OCI-LY1 (cell line): Measurements from ENCODE around the gene DHRSX.

Source experiments
- H2AFZ ChIP-seq: fragments of 200-600 bp; sonication (generic), shearing (Covaris generic); 2 replicates; pipeline ENCODE4 v1.6.0; 2014; ENCODE audit warnings: antibody characterized with exemption, mild to moderate bottlenecking, low read length
- H3F3A ChIP-seq: fragments of 200-600 bp; sonication (generic), shearing (Covaris generic); 2 replicates; pipeline ENCODE4 v1.6.0; 2014; ENCODE audit warnings: mild to moderate bottlenecking, antibody characterized with exemption, low read length, moderate library complexity; ENCODE audit not compliant: insufficient read depth
- H3K27ac ChIP-seq: fragments of 200-600 bp; sonication (generic); 2 replicates; pipeline ENCODE4 v1.5.1; 2014; ENCODE audit warnings: low read length, mixed run types, mild to moderate bottlenecking, low read depth; ENCODE audit not compliant: poor library complexity, severe bottlenecking
- H3K27me3 ChIP-seq: fragments of 200-600 bp; sonication (generic); 2 replicates; pipeline ENCODE4 v1.6.0; 2014; ENCODE audit warnings: antibody characterized with exemption, mild to moderate bottlenecking, low read length, moderate library complexity; ENCODE audit not compliant: insufficient read depth
- H3K36me3 ChIP-seq: fragments of 200-600 bp; sonication (generic); 2 replicates; pipeline ENCODE4 v1.6.1; 2014; ENCODE audit warnings: mild to moderate bottlenecking, antibody characterized with exemption, low read length, moderate library complexity, mixed read lengths; ENCODE audit not compliant: insufficient read depth
- H3K4me1 ChIP-seq: fragments of 200-600 bp; sonication (generic); 2 replicates; pipeline ENCODE4 v1.5.1; 2014; ENCODE audit warnings: mild to moderate bottlenecking, low read length, moderate library complexity; ENCODE audit not compliant: insufficient read depth, severe bottlenecking
- H3K4me2 ChIP-seq: fragments of 200-600 bp; sonication (generic), shearing (Covaris generic); 2 replicates; pipeline ENCODE4 v1.6.1; 2014; ENCODE audit warnings: low read length
- H3K4me3 ChIP-seq: fragments of 200-600 bp; sonication (generic); 2 replicates; pipeline ENCODE4 v1.5.1; 2014; ENCODE audit warnings: low read length, low read depth, mild to moderate bottlenecking, mixed read lengths; ENCODE audit not compliant: poor library complexity, severe bottlenecking
- H3K79me2 ChIP-seq: fragments of 200-600 bp; shearing (Covaris generic); 2 replicates; pipeline ENCODE4 v1.6.1; 2016; ENCODE audit warnings: mixed run types, low read length, mixed read lengths; ENCODE audit not compliant: insufficient read depth
- H3K9ac ChIP-seq: fragments of 200-600 bp; sonication (generic), shearing (Covaris generic); 2 replicates; pipeline ENCODE4 v1.6.1; 2014; ENCODE audit warnings: mild to moderate bottlenecking, low read length, mixed read lengths
- H3K9me2 ChIP-seq: fragments of 200-600 bp; sonication (generic), shearing (Covaris generic); 2 replicates; pipeline ENCODE4 v1.6.1; 2014; ENCODE audit warnings: low read depth, mild to moderate bottlenecking, low read length, mixed read lengths
- H3K9me3 ChIP-seq: fragments of 200-600 bp; shearing (Covaris generic); 2 replicates; pipeline ENCODE4 v1.6.1; 2014; ENCODE audit warnings: low read length, mixed read lengths
- H4K20me1 ChIP-seq: fragments of 200-600 bp; sonication (generic), shearing (Covaris generic); 2 replicates; pipeline ENCODE4 v1.6.0; 2016; ENCODE audit warnings: mild to moderate bottlenecking, low read length; ENCODE audit not compliant: insufficient read depth
- EZH2 ChIP-seq: fragments of 200-600 bp; sonication (generic), shearing (Covaris generic); IDR thresholded peaks from 2 replicates; pipeline ENCODE4 v1.8.0; 2017; ENCODE audit warnings: borderline replicate concordance, mixed run types, mild to moderate bottlenecking, antibody characterized with exemption, low read length, moderate library complexity, mixed read lengths
- TF ChIP-seq, protein P1 (sequence below): fragments of 200-600 bp; sonication (generic), shearing (Covaris generic); IDR thresholded peaks from 2 replicates; pipeline ENCODE4 v1.5.1; 2017; ENCODE audit warnings: mild to moderate bottlenecking, antibody characterized with exemption, low read length, moderate library complexity, mixed read lengths

DHRSX gene

DNA sequence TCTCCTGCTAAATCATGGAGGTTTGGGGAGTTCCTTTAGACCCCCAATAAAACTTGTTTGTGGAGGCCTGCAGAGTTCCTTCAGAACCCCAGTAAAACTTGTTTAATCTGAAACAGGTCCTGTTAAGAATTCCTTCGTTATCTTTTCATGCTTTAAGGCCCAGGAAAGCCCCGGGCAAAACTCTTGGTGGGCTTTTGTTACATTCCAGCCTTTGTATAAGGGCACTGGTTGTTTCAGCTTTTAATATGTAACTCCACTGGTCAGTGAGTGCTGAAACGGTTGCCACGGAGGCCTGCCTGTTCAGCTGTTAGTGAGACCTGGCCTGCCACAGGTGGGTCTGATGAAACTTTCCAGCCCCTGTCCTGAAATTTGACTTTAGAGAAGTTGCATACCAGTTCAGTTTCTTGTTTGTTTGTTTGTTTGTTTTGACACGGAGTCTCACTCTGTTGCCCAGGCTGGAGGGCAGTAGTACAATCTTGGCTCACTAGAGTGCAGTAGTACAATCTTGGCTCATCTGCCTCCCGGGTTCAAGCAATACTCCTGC is 12.4 kb upstream of the DHRSX start:
- Histone ChIP-seq H4K20me1 (no peaks in the 10 kb centered on the region), H3K4me2 (peak overlapping the region; percentile 71; the same call in 1 of the 2 replicates)

DNA sequence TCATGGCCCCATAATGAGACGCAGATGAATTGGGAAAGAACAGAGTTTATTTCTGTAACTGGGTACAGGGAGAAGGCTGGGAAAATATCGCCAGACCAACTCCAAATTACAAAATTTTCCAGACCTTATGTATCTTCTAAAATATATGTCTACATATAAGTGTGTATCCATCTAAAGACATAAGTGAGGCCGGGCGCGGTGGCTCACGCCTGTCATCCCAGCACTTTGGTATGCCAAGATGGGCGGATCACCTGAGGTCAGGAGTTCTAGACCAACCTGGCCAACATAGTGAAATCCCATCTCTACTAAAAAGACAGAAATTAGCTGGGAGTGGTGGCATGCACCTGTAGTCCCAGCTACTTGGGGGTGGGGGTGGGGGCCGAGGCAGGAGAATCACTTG is 11.7 kb upstream of the DHRSX start:
- Histone ChIP-seq H3K4me1 (peaks cover 68% of the 10 kb centered on the region), H3K27ac (peak overlapping the region; percentile 100), H3K36me3 (no peaks in the 10 kb centered on the region), H4K20me1 (no peaks in the 10 kb centered on the region), H3K4me2 (no peak overlapping the region; the same call in 1 of the 2 replicates), H3K9me2 (no peaks in the 10 kb centered on the region), H3K4me3 (no peak overlapping the region), H2AFZ (no peak overlapping the region), H3K9me3 (no peaks in the 10 kb centered on the region), H3K79me2 (no peaks in the 10 kb centered on the region), H3F3A (peaks cover 9% of the 10 kb centered on the region), H3K27me3 (no peaks in the 10 kb centered on the region), H3K9ac (peak overlapping the region; percentile 68; the same call in 1 of the 2 replicates)
- TF ChIP-seq EZH2: no peak
- TF ChIP-seq, protein P1, sequence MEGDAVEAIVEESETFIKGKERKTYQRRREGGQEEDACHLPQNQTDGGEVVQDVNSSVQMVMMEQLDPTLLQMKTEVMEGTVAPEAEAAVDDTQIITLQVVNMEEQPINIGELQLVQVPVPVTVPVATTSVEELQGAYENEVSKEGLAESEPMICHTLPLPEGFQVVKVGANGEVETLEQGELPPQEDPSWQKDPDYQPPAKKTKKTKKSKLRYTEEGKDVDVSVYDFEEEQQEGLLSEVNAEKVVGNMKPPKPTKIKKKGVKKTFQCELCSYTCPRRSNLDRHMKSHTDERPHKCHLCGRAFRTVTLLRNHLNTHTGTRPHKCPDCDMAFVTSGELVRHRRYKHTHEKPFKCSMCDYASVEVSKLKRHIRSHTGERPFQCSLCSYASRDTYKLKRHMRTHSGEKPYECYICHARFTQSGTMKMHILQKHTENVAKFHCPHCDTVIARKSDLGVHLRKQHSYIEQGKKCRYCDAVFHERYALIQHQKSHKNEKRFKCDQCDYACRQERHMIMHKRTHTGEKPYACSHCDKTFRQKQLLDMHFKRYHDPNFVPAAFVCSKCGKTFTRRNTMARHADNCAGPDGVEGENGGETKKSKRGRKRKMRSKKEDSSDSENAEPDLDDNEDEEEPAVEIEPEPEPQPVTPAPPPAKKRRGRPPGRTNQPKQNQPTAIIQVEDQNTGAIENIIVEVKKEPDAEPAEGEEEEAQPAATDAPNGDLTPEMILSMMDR: no peak

More for the DNA sequence above, 12.4 kb upstream of the DHRSX start:
- Histone ChIP-seq H3K9me2 (no peaks in the 10 kb centered on the region), H2AFZ (no peak overlapping the region), H3K4me1 (peaks cover 75% of the 10 kb centered on the region), H3K9ac (peak overlapping the region; percentile 68), H3F3A (peaks cover 9% of the 10 kb centered on the region), H3K27ac (peak overlapping the region; percentile 100), H3K36me3 (no peaks in the 10 kb centered on the region), H3K27me3 (no peaks in the 10 kb centered on the region), H3K4me3 (no peak overlapping the region), H3K9me3 (no peaks in the 10 kb centered on the region), H3K79me2 (no peaks in the 10 kb centered on the region)
- TF ChIP-seq, protein P1: no peak; the same call in 1 of the 2 replicates
- no peak for TF ChIP-seq EZH2

DNA sequence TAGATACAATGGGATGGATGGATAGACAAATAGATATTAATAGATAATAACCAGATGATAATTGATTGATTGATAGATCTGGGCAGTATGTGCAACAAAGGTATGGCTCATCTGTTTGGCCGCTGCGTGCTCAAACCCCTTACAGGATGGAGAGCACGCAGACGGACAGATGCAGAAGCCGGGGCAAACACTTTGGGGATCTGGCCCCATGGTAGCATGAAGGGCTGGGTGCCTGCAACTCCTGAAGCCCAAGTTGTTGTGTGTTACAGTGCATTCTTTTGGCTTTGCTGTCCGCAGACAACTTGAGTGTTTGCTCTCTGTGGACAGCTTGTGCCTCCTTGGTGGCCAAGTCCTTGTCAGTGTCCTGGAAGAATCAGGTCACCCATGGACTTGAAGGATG is 10.6 kb upstream of the DHRSX start:
- no peak overlapping the region for H3K4me2 ChIP-seq
- no peak overlapping the region for H2AFZ ChIP-seq
- no peak overlapping the region for H3K27ac ChIP-seq
- H3K27me3 ChIP-seq: no peaks in the 10 kb centered on the region
- H3K4me3 ChIP-seq: no peak overlapping the region
- H3K9me2 ChIP-seq: no peaks in the 10 kb centered on the region
- H3K36me3 ChIP-seq: no peaks in the 10 kb centered on the region
- no peaks in the 10 kb centered on the region for H3K9me3 ChIP-seq
- H3K4me1 ChIP-seq: peaks cover 56% of the 10 kb centered on the region
- H4K20me1 ChIP-seq: no peaks in the 10 kb centered on the region
- no peaks in the 10 kb centered on the region for H3K79me2 ChIP-seq
- no peak for TF ChIP-seq EZH2
- TF ChIP-seq, protein P1: no peak
- H3K9ac ChIP-seq: no peak overlapping the region
- peaks cover 5% of the 10 kb centered on the region for H3F3A ChIP-seq
